Effector CD4-positive, alpha-beta T cell (primary cell): ENCODE data around the gene PSME2.
A peak's percentile ranks its signal among the peaks of the same experiment; 100 is the strongest.

Experiments
- DNase-seq: peaks from one replicate; pipeline ENCODE4 v3.0.0-alpha.2; 2020

Gene PSME2

DNA sequence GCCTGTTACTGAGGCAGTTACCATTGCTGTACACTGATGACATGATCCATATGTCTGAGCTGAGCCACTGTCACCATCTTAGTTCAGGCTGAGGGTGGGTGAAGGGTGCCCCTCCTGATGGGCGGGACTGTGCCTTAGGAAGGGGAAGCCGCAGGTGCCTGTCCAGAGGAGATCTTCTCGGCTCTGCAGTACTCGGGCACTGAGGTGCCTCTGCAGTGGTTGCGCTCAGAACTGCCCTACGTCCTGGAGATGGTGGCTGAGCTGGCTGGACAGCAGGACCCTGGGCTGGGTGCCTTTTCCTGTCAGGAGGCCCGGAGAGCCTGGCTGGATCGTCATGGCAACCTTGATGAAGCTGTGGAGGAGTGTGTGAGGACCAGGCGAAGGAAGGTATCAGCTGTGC lies 4.6 kb upstream of the PSME2 start:
- no peak for DNase-seq

DNA sequence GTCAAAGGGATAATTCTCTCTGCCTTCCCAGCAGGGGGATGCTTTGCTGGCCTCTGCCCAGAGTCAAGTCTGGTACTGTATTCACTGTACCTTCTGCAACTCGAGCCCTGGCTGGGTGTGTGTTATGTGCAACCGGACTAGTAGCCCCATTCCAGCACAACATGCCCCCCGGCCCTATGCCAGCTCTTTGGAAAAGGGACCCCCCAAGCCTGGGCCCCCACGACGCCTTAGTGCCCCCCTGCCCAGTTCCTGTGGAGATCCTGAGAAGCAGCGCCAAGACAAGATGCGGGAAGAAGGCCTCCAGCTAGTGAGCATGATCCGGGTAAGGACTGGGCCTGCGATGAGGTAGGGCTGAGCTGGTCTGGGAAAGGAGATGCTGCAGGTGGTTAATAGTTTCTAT lies 4.2 kb upstream of the PSME2 start:
- no peak for DNase-seq

DNA sequence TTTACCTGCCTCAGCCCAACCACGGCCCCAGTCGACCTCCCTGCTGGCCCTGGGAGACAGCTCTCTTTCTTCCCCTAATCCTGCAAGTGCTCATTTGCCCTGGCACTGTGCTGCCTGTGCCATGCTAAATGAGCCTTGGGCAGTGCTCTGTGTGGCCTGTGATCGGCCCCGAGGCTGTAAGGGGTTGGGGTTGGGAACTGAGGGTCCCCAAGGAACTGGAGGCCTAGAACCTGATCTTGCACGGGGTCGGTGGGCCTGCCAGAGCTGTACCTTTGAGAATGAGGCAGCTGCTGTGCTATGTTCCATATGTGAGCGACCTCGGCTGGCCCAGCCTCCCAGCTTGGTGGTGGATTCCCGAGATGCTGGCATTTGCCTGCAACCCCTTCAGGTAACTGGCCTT lies 3.7 kb upstream of the PSME2 start:
- DNase-seq = no peak

DNA sequence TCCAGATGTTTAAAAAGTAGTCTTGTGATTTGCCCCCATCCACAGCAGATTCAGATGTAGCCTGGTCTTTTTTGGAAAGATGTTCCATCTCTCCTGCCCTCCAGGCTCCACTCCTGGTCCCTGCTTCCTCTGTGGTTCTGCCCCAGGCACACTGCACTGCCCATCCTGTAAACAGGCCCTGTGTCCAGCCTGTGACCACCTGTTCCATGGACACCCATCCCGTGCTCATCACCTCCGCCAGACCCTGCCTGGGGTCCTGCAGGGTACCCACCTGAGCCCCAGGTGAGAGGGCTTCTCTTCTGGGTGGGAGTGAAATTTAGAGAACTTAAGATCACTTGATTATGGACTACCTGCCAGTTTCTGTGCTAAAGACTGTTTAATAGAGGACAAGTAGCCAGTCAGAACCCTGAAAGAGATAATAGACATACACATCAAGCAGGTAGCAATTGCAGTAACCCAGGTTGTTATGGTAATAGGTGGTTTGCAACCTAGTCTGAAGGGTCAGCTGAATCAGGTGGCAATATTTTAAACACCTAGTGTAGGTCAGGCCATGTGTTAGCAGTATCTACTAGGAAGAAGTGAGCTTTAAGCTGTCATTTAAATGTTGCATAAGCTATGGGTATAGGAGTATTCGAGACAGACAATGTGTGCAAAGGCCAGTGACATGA lies 3.0 kb upstream of the PSME2 start:
- DNase-seq = no peak

DNA sequence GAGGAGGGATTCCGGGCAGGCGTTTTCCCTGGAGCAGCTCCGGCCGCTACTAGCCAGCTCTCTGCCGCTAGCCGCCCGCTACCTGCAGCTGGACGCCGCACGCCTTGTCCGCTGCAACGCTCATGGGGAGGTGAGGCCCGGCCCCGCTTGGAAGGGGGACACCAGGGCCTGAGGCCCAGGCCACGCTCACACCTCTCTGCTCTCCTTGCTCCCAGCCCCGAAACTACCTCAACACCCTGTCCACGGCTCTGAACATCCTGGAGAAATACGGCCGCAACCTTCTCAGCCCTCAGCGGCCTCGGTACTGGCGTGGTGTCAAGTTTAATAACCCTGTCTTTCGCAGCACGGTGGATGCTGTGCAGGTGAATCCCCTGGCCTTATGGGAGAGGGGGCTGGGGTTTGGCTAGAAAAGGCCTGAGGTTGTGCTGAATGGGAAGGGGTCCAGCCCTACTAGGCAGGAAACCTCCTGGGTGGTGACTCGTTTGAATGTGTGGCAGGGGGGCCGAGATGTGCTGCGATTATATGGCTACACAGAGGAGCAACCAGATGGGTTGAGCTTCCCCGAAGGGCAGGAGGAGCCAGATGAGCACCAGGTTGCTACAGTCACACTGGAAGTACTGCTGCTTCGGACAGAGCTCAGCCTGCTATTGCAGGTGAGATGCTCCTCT lies 1.5 kb upstream of the PSME2 start:
- no peak for DNase-seq

DNA sequence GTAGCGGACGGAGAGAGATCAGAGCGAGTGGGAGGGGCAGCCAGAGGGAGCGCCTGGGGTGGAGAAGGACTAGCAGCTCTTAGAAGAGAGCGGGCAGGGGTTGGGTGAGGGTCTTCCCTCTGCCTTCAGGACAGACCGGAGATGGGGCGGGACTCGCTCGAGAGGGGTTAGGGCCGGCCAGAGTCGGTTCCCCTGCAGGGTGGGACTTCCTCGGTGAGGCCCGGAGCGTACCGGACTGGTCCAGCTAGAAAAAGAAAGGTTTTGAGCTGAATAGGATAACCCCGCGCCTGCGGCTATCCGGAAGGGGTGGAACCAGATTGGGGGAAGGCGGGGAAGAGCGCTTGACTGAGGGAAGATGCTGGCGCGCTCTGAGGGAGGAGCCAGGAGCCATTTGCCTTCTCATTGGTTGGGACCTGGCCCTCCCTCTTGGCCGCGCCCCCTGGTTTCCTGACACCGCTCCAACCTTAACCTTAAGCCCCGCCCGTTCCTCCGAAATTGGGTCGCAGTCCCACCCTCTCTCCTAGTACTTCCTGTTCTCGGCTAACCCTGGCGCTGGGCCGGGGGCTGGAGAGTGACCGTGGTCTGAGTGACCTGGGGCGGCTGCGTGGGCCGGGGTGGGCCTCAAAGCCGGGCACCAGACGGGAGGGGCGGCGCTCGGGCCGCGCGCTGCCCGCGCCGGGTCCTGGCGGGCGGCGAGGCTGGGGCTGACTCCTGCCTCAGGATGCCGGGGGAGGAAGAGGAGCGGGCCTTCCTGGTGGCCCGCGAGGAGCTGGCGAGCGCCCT lies 759 bp upstream of the PSME2 start, which contains the start of gene RNF31:
Gene RNF31, plus strand, starts transcription at position 521 of the 783 bp plus-strand sequence. Its CDS starts 201 bp downstream, at position 722.
- DNase-seq = peak; percentile 96

DNA sequence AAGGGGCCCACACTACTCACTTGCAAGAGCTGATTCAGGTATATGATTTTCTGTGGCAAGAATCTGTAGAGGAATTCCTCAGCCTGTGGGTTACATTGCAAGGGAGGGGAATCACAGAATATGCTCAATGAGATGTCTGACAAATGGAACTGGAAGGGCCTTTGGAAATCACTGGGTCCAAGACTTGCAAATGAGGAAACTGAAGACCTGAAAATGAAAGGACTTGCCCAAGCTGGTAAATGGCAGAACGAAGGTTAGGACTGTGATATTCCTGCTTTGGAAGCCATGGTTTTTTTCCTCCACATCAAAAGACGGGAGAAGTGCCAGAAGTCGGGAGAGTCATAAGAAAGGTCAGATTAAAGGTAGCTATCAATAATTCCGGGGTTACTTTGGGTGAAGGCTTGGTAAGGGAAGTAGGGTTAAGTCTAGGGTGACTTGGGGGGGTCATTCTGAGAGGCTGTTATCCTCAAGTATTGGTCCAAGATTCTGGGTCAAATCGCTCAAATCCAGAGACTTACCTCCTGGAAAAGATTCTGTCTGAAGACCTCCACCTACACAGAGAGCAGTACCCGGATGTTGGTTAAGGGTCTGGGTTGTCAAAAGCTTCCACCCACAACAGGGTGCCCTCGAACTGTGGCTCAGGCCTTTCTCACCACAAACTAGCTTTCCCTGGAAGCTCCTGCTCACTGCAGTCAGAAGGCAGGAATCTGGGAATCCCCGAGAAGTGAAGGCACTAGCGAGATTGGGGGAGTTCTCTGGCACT lies 539 bp downstream of the PSME2 start:
- no peak for DNase-seq

DNA sequence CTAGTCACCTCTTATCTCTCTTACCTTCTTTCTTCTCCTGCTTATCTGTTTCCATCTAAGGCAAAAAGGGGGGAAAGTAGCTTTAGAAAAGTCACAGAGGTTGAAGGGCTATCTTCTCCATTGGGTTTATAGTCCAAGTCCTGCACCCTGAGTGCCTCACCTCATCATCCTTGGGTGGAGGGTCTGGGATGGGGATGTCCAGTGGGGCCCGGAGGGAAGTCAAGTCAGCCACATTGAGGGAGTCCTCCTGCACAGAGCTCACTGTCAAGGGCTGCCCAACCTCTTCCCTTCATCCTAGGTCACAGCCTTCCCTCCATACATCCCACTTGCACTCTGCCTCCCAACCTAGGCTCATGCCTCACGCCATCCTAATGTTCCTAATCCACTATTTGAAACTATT lies 1.2 kb downstream of the PSME2 start:
- no peak for DNase-seq

DNA sequence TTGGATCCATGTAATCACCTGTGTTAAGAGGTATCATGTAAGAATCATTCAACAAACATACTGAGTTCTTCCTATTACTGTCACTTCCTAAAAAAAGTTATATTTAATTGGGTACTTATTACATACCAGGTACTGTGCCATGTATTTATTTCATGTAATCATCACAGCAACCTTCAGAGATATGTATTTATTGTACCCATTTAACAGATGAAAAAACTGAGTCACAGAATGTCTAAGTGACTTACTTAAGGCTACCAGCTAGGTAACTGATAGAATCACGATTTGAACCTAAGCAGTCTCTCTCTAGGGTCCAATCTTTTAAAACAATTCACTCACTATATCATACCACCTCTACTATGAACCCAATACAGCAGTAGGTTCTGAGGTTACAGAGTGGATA lies 2.0 kb downstream of the PSME2 start:
- DNase-seq = no peak

DNA sequence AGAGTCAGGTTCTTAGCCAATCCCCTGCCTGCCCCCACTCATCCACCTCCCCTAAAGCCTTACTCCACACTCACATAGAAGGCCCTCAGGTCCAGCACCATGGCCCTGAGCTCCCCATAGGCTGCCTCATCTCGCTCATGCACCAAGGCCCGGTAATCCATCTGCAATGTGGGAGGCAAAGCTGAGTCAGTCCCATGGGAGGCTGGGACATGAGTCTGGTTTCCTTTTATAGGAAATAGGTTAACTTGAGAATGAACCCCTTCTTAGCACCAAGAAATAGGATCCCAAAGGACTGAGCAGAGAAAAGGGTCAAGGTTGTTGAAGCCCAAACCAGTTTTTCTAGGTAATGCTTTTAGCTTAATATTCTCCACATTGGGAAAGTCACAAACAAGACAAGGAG lies 2.9 kb downstream of the PSME2 start:
- no peak for DNase-seq

DNA sequence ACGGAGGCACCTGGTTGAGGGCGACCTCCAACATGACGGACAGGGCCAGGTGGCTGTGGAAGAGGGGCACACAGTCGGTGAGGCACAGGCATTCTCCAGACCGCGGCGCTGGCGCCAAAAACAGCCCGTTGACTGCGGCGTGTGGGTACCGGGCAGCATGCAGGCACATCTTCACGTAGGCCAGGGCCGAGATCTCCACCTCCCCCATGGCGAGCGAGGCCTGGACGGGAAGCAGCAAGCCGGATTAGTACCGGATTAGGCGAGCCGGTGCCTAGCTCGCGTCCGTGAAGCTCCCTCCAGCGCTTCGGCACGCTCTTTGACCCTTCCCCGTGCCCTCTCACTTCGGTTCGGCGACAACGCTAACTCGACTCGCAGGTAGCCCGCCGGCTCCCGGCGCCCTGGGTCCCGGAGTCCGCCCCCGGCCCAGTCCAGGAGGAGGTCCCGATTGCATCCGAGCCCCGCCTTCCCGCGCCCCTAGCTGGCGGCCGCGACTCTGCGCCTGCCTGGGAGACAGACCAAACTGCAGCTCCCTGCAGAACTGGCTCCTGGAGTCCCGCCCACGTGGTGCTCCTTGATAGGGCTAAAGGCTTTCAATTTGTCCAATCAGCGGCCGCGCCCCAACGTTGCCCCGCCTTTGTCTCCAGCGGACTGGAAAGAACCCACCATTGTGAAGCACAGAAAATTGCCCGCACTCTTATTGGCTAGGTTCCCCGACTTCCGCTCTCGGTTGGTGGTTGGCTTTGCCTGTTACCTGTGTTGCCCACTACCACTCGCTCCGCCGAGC lies 5.1 kb downstream of the PSME2 start, which contains the start of gene EMC9:
Gene EMC9, minus strand, starts transcription at position 495 of the 784 bp plus-strand sequence. Its CDS starts 287 bp downstream, at position 208.
- DNase-seq = peak; percentile 99

DNA sequence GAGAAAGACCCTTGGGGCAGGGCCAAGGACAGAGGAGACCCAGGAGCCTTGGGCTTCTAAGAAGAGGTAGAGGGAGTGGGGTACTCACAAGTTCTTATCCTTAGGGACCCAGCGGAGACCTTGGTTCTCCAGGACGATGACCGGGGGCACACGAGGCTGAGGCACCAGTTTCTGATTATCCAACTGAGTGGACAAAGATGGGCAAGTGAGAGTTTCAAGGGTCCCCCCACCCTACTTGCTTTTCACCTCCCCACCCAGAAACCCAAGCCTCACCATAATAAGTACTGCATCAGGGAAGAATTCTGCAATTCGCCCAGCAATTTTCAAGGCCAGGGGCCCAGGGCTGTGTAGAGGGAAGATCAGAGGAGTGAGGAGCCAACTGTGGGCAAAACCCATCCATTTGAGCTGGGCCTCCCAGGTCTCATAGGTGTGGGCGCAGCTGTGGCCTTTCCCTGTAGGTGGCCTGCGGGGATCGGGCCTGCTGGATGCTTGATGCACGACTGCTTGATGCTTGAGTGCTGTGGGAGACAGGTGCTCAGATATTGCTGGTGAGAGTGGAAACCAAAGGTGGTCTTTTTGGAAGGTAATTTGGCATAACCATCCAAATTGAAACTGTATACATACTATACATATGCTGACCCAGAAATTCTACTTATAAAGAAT lies 7.0 kb downstream of the PSME2 start:
- no peak for DNase-seq

DNA sequence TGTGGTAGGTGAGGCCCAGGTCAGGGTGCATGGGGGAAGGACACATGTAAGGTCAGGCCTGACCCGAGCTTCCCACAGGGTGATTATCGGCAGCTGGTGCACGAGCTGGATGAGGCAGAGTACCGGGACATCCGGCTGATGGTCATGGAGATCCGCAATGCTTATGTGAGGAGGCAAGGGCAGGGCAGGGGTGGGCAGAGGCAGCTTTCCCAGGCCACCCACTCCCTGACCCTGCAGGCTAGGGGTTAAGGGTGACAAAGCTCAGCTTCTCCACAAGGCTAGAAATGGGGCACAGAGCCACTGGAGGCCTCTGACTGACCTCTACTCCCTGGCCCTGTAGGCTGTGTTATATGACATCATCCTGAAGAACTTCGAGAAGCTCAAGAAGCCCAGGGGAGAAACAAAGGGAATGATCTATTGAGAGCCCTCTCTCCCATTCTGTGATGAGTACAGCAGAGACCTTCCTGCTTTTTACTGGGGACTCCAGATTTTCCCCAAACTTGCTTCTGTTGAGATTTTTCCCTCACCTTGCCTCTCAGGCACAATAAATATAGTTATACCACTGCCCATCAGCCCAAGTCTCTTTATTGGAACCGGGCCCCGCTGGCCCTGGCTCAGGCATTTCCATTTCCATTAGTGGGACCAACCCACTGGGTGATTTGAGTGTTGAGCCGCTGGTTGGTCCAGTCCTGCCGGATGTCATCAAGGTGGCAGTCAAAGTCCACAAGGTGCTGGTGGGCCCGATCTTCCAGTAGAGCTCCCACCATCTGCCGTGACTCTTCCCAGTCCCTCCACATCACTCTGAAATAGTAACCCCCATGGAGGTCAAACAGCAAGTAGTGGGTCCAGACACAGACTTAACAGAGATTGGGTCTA lies 7.8 kb downstream of the PSME2 start:
- no peak for DNase-seq

DNA sequence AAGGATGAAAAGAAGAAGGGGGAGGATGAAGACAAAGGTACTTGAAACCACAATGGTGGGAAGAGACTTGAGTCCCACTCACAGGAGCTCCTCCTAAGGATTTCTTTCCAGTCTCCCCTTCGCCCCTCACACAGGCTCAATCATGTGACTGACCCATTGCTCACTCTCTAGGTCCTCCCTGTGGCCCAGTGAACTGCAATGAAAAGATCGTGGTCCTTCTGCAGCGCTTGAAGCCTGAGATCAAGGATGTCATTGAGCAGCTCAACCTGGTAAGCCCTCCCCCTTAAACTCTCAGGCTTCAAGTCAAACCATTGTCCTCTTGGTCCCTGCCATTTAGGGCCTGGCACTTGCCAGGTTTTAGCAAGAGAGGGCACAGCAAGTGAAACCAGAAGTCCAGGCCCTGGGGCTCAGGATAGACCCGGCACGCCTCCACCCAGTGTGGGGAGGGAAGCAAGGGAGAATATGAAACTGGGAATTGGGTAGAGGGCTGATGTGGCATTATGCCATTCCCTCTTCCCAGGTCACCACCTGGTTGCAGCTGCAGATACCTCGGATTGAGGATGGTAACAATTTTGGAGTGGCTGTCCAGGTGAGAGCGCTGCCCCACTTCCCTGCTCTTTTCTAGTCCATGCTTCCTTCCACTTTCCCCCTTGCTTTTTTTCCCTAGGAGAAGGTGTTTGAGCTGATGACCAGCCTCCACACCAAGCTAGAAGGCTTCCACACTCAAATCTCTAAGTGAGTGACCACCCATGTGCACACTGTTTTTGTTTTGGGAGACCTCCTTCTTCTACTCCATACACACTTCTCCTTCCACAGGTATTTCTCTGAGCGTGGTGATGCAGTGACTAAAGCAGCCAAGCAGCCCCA lies 8.6 kb downstream of the PSME2 start:
- DNase-seq = no peak

DNA sequence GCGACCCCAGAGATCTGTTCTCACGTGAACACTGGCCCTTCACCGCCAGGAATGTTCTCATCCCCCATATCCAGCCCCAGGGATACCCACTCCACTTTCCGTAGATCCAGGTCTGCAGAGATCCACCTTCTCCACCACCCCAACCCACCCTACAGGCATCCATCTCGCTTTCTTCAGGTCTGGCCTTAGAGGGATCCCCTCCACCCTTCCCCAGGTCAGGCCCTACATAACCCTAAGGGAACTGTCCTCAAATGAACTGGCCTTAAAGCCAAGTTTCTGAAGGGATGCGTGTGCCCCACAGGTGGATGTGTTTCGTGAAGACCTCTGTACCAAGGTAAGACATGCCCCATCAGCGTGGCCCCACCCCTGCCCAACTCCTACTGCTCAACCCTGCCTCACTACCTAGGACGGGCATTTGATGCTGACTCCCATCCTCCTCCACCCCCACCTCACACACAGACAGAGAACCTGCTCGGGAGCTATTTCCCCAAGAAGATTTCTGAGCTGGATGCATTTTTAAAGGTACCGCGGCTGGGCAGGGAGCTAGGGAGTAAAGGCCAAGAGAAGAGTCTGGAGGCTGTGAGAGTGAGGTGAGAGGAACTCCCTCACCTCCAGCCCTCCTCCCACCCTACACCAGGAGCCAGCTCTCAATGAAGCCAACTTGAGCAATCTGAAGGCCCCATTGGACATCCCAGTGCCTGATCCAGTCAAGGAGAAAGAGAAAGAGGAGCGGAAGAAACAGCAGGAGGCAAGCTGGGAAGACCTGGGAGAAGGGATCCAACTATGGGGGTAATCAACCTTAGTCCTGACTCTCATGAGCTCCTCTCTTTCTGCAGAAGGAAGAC lies 9.5 kb downstream of the PSME2 start:
- DNase-seq = no peak

DNA sequence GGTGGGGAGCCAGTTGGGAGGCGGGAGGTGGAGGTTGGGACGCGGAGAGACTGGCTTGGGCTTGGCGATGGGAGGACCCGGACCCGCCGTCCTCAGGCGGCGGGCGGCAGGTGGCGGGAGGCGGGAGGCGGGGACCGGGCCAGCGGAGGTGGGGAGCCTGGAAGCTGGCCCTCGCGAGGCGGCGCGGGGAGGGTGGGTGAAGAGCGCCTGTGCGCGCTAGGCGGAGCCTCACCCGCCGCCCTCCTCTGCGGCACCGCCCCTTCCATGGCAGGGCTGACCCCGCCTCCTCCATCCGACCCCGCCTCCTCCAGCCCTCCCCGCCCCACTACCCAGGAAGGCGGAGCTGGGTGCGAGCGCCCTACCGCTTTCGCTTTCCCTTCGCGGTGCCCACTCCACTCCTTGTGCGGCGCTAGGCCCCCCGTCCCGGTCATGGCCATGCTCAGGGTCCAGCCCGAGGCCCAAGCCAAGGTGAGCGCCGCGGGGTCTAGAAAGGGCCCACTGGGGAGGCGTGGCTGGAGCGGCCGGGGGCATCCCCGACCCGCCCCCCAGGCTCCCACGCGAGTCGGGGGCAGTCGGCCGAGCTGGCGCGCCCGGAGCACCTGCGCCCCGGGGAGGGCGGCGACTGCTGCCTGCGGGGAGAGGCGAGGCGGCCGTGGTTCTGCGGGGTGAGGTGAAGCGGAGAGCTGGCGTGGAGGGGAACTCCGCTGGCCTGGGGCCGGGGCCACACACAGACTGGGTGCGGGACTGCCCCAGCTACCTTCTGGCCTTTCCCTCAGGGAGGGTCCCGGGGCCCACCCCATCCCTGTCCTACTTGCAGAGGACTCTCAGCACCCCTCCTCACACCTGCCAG lies 10.4 kb downstream of the PSME2 start, which contains the start of gene PSME1:
Gene PSME1, plus strand, starts transcription at position 361 of the 850 bp plus-strand sequence. Its CDS starts 69 bp downstream, at position 430.
- peak; percentile 90 for DNase-seq

DNA sequence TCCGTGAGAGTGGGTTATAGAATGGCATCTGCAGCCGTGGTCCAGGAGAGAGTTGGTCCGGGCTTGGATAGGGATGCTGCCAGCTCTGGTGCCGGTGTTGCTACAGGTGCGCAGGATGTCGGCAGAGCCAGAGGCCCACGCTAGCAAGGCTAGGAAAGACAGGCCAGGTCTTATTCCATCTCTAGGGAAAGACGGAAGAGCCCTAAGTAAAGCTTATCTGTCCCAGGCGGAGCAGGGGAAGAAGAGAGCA lies 10.9 kb downstream of the PSME2 start:
- no peak for DNase-seq

DNA sequence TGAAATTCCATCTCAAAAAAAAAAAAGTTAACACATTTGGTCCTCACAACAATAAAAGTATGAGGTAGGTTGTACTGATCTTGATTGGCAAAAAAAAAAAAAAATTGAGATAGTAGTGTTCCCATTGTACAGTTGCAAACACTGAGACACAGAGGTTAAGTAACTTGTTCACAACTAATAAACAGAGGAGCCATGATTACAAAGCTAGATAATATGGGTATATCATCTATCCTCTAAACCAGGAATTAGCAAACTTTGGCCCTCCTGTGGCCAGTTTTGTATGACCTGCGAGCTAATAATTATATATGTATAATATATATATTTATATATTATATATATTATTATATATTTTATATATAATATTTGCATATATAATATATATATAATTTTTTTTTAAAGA lies 12.7 kb downstream of the PSME2 start:
- no peak for DNase-seq
